Caco-2 (cell line): Measurements from ENCODE around the gene ADM5. TPM values are rescaled to one million over a fixed set of nuclear protein-coding genes. Genes with fewer than 3 reads are reported as not detected.
A peak's percentile ranks its signal among the peaks of the same experiment; 100 is the strongest.

Experiments used
- BruUV-seq: library from RNA; stranded (reverse); fragments of 400-500 nt; replicated peaks from 2 replicates; lab custom pipeline; 2021; lab: Mats Ljungman, UMichigan
- CTCF ChIA-PET: fragments of 300-600 bp; sonication (Branson Sonifier 250); formaldehyde crosslinking; loops from one replicate; lab custom pipeline; 2022; ENCODE audit warnings: antibody characterized with exemption; lab: Charles Lee
- POLR2A ChIA-PET: fragments of 300-600 bp; sonication (Branson Sonifier 250); formaldehyde crosslinking; loops from one replicate; lab custom pipeline; 2022; ENCODE audit warnings: antibody characterized with exemption; lab: Charles Lee
- DNase-seq, 2 experiments: peaks; one replicate each; pipeline versions ENCODE4 v3.0.0 to v3.0.0-alpha.2; 2020 to 2022
- H3K27me3 ChIP-seq: replicated peaks from 2 replicates; pipeline ENCODE4 v1.6.0; 2011; ENCODE audit warnings: low read length; ENCODE audit not compliant: control insufficient read depth, insufficient read depth
- H3K36me3 ChIP-seq: 2 replicates; pipeline ENCODE4 v1.5.1; 2011; ENCODE audit warnings: low read length; ENCODE audit not compliant: control insufficient read depth, insufficient read depth
- H3K4me1 ChIP-seq: fragments of 250-450 bp; sonication (Bioruptor Pico); 2 replicates; pipeline ENCODE4 v1.5.1; 2020; ENCODE audit warnings: mild to moderate bottlenecking
- H3K4me3 ChIP-seq: 2 replicates; pipeline ENCODE4 v1.5.1; 2011; ENCODE audit warnings: low read depth, mild to moderate bottlenecking, control low read depth, low read length
- H3K9me3 ChIP-seq: fragments of 250-450 bp; sonication (Bioruptor Pico); 2 replicates; pipeline ENCODE4 v1.5.1; 2020; ENCODE audit warnings: mild to moderate bottlenecking, moderate library complexity
- H3K27ac Mint-ChIP-seq: one replicate; pipeline ENCODE4 v1.8.0; 2022; ENCODE audit warnings: mixed read lengths; ENCODE audit not compliant: unreplicated experiment
- H3K27me3 Mint-ChIP-seq: one replicate; pipeline ENCODE4 v1.8.0; 2022; ENCODE audit warnings: mixed read lengths; ENCODE audit not compliant: insufficient read depth, unreplicated experiment
- H3K36me3 Mint-ChIP-seq: one replicate; pipeline ENCODE4 v1.8.0; 2022; ENCODE audit warnings: mild to moderate bottlenecking, mixed read lengths; ENCODE audit not compliant: insufficient read depth, unreplicated experiment
- H3K4me1 Mint-ChIP-seq: one replicate; pipeline ENCODE4 v1.8.0; 2022; ENCODE audit warnings: low read depth, mixed read lengths; ENCODE audit not compliant: unreplicated experiment
- H3K4me3 Mint-ChIP-seq: one replicate; pipeline ENCODE4 v1.8.0; 2022; ENCODE audit warnings: mild to moderate bottlenecking, moderate library complexity, mixed read lengths; ENCODE audit not compliant: unreplicated experiment
- H3K9me3 Mint-ChIP-seq: one replicate; pipeline ENCODE4 v1.8.0; 2022; ENCODE audit warnings: mixed read lengths; ENCODE audit not compliant: unreplicated experiment
- CTCF ChIP-seq, 2 experiments: fragments of 200-600 bp in 1 of 2; IDR thresholded peaks; 1 replicate in 1 of 2; 2 replicates in 1 of 2; pipeline versions ENCODE4 v1.5.1 to v1.8.0; 2011 to 2022; ENCODE audit warnings: antibody characterized with exemption in 1 of 2, control low read depth in 1 of 2, inconsistent platforms in 1 of 2, low read depth in 1 of 2, low read length in 1 of 2, mild to moderate bottlenecking in 1 of 2, moderate library complexity in 1 of 2; ENCODE audit not compliant: insufficient read depth in 1 of 2, severe bottlenecking in 1 of 2, unreplicated experiment in 1 of 2
- intact Hi-C: fragments of 100-400 bp; cut with micrococcal nuclease; formaldehyde crosslinking; loops from one replicate; pipeline ENCODE4 v1.10.0; 2022; ENCODE audit not compliant: unreplicated experiment
- total RNA-seq: library from RNA; stranded (reverse); gene quantifications from 2 replicates; pipeline ENCODE4 v1.2.3, GENCODE V29; 2022

Gene ADM5
- total RNA-seq, 1 experiment from 2014 or later = 8.5 TPM

- Histone ChIP-seq H3K4me3 (no peak overlapping the region), H3K4me1 (peaks cover 8% of the 10 kb centered on the region; the same call in 1 of the 2 replicates), H3K36me3 (no peaks in the 10 kb centered on the region), H3K27me3 (no peaks in the 10 kb centered on the region), H3K9me3 (no peaks in the 10 kb centered on the region)
- BruUV-seq = no TSS peak
- Mint-ChIP-seq H3K27ac (no peak overlapping the region), H3K27me3 (no peaks in the 10 kb centered on the region), H3K9me3 (peaks cover 5% of the 10 kb centered on the region), H3K36me3 (peaks cover 14% of the 10 kb centered on the region), H3K4me3 (no peak overlapping the region), H3K4me1 (peaks cover 23% of the 10 kb centered on the region)
- no peak for TF ChIP-seq CTCF (IDR thresholded peaks at IDR 0.05; ENCODE audit: insufficient read depth in 1 of 2, low read depth in 1 of 2, low read length in 1 of 2, severe bottlenecking in 1 of 2, unreplicated experiment in 1 of 2)
- DNase-seq = no peak
- ChIA-PET CTCF (no interaction called here), POLR2A (interaction anchor here (0.6 kb wide), 1 partner anchor 1074 kb away, joined by 3 read pairs; the partner anchor contains the start of gene DBP)
- intact Hi-C loops = loop anchor here (5.0 kb wide), 1 partner anchor 57 kb away; the partner anchor contains the start of gene AP2A1
Observed at GRCh38 chr19:49710372-49710951, 21.1 kb downstream of the ADM5 start.

GRCh38 chr19:49712397-49712859 lies 23.0 kb downstream of the ADM5 start:
- BruUV-seq = no TSS peak
- POLR2A ChIA-PET = no interaction called here

More at GRCh38 chr19:49712397-49712859, 23.0 kb downstream of the ADM5 start:
- H3K4me1 ChIP-seq = peaks cover 8% of the 10 kb centered on the region; the same call in 1 of the 2 replicates
- H3K36me3 ChIP-seq = no peaks in the 10 kb centered on the region
- peaks cover 24% of the 10 kb centered on the region for H3K4me1 Mint-ChIP-seq
- peaks cover 8% of the 10 kb centered on the region for H3K9me3 Mint-ChIP-seq
- peak; percentile 49 to 78 for DNase-seq
- H3K4me3 Mint-ChIP-seq = no peak overlapping the region
- no peak for TF ChIP-seq CTCF (IDR thresholded peaks at IDR 0.05; ENCODE audit: insufficient read depth in 1 of 2, low read depth in 1 of 2, low read length in 1 of 2, severe bottlenecking in 1 of 2, unreplicated experiment in 1 of 2)
- no peaks in the 10 kb centered on the region for H3K27me3 ChIP-seq
- no peak overlapping the region for H3K4me3 ChIP-seq
- H3K36me3 Mint-ChIP-seq = peaks cover 14% of the 10 kb centered on the region
- no peaks in the 10 kb centered on the region for H3K9me3 ChIP-seq
- intact Hi-C loops = loop anchor here (5.0 kb wide), 1 partner anchor 55 kb away; the partner anchor contains the start of gene AP2A1
- peak overlapping the region; percentile 54 for H3K27ac Mint-ChIP-seq
- CTCF ChIA-PET = interaction anchor here (0.9 kb wide), 1 partner anchor 70 kb away, joined by 4 read pairs; the partner anchor contains the start of gene SCAF1
- no peaks in the 10 kb centered on the region for H3K27me3 Mint-ChIP-seq
